HEK293 (cell line): ENCODE data around the gene ATOH7.

ENCODE experiments used
- ZNF707 ChIP-seq: fragments of 450-650 bp; formaldehyde crosslinking; IDR thresholded peaks from 2 replicates; pipeline ENCODE4 v1.5.1; 2016; ENCODE audit warnings: missing biosample characterization, missing genetic modification characterization
- TF ChIP-seq, protein P1 (sequence below): fragments of 450-650 bp; formaldehyde crosslinking; IDR thresholded peaks from 2 replicates; pipeline ENCODE4 v1.5.1; 2016; ENCODE audit warnings: missing biosample characterization, missing genetic modification characterization
- TF ChIP-seq, protein P2 (sequence below): fragments of 450-650 bp; formaldehyde crosslinking; IDR thresholded peaks from 2 replicates; pipeline ENCODE4 v1.5.1; 2016; ENCODE audit warnings: missing biosample characterization, missing genetic modification characterization
- TF ChIP-seq, protein P3 (sequence below): fragments of 450-650 bp; formaldehyde crosslinking; IDR thresholded peaks from 2 replicates; pipeline ENCODE4 v1.5.1; 2016; ENCODE audit warnings: missing biosample characterization, missing genetic modification characterization

DNA sequence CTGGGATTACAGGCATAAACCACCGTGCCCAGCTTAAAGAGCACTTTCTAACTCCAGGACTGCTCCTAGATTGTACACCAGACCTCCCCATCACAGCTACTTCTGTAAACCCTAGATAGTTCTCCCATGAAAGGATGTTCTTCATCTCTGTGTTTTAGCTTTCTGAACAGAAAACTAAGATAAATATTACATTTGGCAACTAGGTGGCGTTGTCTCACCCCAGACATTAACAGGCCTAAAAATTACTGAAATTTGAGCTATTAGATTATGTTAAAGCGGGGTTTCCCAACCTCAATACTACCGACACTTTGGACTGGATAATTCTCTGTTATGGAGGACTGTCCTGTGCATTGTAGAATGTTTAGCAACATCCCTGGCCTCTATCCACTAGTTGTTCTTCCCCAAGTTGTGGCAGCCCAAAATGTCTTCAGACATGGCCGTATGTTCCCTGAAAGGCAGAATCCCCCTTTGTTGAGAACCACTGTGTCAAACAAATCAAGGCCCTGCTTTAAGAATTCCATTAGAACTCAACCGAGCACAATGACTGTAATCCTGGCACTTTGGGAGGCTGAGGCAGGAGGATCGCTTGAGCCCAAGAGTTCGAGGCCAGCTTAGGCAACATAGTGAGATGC lies 19.1 kb downstream of the ATOH7 start:
- TF ChIP-seq, protein P1, sequence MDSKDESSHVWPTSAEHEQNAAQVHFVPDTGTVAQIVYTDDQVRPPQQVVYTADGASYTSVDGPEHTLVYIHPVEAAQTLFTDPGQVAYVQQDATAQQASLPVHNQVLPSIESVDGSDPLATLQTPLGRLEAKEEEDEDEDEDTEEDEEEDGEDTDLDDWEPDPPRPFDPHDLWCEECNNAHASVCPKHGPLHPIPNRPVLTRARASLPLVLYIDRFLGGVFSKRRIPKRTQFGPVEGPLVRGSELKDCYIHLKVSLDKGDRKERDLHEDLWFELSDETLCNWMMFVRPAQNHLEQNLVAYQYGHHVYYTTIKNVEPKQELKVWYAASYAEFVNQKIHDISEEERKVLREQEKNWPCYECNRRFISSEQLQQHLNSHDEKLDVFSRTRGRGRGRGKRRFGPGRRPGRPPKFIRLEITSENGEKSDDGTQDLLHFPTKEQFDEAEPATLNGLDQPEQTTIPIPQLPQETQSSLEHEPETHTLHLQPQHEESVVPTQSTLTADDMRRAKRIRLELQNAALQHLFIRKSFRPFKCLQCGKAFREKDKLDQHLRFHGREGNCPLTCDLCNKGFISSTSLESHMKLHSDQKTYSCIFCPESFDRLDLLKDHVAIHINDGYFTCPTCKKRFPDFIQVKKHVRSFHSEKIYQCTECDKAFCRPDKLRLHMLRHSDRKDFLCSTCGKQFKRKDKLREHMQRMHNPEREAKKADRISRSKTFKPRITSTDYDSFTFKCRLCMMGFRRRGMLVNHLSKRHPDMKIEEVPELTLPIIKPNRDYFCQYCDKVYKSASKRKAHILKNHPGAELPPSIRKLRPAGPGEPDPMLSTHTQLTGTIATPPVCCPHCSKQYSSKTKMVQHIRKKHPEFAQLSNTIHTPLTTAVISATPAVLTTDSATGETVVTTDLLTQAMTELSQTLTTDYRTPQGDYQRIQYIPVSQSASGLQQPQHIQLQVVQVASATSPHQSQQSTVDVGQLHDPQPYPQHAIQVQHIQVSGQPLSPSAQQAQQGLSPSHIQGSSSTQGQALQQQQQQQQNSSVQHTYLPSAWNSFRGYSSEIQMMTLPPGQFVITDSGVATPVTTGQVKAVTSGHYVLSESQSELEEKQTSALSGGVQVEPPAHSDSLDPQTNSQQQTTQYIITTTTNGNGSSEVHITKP (tag by site-specific recombination): no peak
- TF ChIP-seq, protein P2, sequence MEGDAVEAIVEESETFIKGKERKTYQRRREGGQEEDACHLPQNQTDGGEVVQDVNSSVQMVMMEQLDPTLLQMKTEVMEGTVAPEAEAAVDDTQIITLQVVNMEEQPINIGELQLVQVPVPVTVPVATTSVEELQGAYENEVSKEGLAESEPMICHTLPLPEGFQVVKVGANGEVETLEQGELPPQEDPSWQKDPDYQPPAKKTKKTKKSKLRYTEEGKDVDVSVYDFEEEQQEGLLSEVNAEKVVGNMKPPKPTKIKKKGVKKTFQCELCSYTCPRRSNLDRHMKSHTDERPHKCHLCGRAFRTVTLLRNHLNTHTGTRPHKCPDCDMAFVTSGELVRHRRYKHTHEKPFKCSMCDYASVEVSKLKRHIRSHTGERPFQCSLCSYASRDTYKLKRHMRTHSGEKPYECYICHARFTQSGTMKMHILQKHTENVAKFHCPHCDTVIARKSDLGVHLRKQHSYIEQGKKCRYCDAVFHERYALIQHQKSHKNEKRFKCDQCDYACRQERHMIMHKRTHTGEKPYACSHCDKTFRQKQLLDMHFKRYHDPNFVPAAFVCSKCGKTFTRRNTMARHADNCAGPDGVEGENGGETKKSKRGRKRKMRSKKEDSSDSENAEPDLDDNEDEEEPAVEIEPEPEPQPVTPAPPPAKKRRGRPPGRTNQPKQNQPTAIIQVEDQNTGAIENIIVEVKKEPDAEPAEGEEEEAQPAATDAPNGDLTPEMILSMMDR (tag by site-specific recombination): peak; percentile 9; the same call in 1 of the 2 replicates
- no peak for TF ChIP-seq ZNF707
- TF ChIP-seq, protein P3, sequence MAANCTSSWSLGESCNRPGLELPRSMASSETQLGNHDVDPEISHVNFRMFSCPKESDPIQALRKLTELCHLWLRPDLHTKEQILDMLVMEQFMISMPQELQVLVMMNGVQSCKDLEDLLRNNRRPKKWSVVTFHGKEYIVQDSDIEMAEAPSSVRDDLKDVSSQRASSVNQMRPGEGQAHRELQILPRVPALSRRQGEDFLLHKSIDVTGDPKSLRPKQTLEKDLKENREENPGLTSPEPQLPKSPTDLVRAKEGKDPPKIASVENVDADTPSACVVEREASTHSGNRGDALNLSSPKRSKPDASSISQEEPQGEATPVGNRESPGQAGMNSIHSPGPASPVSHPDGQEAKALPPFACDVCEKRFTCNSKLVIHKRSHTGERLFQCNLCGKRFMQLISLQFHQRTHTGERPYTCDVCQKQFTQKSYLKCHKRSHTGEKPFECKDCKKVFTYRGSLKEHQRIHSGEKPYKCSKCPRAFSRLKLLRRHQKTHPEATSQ (tag by site-specific recombination): no peak
